Uterus (tissue), 2 donors: ENCODE data around the gene GOLGA3.

Experiments used
- CTCF ChIP-seq, 4 experiments: fragments of 200-600 bp in 2 of 4; fragments of 450-650 bp in 2 of 4; sonication (generic) in 2 of 4; IDR thresholded peaks; one replicate each; pipeline ENCODE4 v1.5.1; 2016 to 2019; ENCODE audit warnings: antibody characterized with exemption in 4 of 4, mild to moderate bottlenecking in 2 of 4, moderate library complexity in 1 of 4
- POLR2A ChIP-seq, 2 donors: fragments of 450-650 bp; IDR thresholded peaks; one replicate each; pipeline ENCODE4 v1.6.1; 2016; ENCODE audit warnings: antibody characterized with exemption in 2 of 2, mild to moderate bottlenecking in 1 of 2, moderate library complexity in 1 of 2

GRCh38 chr12:132847363-132848356, 19.0 kb upstream of the GOLGA3 start:
- TF ChIP-seq CTCF (IDR thresholded peaks at IDR 0.05) (no peak), POLR2A (IDR thresholded peaks at IDR 0.05) (no peak)
